ENCODE data around the gene FAM78A.
A peak's percentile ranks its signal among the peaks of the same experiment; 100 is the strongest.
"Not testable (repeated sequence)": the region's sequence is repeated elsewhere in the genome, so short reads cannot be mapped to it uniquely, and the experiment has no call there.

FAM78A gene

DNA sequence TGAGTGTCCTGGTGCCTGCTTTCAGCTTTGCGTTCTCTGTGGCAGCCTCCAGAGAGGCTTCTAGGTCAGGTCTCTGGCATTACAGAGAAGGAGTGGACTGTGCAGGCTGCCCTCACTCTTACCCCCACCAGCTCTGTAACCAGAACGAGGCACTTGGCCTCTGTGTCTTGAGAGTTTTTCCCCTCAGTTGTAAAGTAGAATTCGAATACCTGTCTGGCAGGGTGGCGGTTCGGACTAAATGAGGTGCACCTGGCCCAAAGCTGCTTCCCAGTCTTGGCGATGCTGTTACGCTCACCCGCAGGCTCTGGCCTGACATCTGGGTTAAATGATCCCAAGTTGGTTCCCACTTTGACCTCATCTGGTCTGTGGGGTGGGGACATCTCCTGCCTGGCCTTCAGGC is 40.1 kb downstream of the FAM78A start:
- DNase-seq: no peak

DNA sequence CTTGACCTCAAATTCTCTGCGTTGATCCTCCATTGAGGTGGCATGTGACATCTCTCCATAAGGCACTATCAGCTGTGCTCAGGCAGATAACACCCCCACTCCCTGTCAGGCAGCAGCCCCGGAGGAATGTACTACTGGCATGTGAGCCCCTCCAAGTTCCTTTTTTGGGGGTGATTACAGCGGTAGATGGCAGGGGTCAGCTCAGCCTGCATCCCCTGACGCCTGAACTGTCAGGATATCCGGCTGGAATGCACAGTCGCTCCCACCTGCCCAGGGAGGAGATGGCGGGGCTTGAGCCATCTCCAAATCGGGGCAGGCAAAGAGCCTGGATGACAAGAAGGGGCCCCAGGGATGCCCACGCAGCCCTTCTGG is 40.8 kb downstream of the FAM78A start:
- DNase-seq: no peak

DNA sequence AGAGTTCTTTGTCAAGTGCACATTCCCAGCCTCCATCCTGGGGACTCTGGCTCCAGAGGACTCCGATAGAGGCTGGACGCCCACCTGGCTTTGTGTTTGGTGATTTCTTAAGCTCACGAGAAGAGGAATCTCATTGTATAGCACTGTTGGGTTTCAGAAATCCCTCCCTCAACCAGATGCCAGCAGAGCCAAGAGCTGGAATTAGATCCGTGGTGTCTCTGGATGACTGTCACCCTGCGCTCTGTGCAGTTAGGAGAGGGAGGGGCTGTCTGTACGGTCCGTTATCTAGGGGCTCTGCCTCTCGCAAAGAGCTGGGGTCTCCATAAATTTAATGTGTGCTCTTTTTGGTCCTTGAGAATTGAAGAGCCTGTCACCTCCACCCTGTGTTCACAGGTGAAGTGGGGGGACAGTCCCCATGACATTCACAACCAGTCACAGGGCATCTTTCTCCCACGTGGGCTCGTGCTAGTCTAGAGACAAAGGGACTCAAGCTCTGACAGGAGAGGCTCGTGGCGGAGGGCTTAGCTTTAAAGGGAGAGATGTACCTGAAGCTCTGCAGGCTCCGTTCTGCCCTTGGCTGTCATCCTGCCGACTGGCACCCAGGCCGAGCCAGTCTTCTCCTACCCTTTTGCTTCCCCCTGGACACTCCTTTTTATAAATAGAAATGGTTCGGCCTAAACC is 41.4 kb downstream of the FAM78A start:
- no peak for DNase-seq

DNA sequence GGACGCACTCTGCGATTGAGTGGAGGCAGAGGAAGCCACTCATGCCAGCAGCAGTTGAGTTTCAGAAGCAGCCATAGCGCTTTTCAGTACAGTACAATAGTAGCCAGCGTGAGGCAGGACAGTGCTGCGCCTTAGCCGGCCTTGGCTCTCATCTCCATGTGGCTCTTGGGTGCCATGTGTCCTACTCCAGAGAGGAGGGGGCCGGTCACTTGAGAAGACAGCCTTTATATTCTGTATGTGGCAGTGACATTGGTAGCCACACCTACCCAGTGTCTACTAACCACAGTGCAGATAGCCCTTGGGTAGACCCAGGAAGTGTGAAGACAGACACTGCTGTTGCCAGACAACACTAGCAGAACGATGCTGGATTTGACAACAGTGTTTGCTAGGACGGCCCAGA is 42.3 kb downstream of the FAM78A start:
- peak; percentile 43 for DNase-seq

DNA sequence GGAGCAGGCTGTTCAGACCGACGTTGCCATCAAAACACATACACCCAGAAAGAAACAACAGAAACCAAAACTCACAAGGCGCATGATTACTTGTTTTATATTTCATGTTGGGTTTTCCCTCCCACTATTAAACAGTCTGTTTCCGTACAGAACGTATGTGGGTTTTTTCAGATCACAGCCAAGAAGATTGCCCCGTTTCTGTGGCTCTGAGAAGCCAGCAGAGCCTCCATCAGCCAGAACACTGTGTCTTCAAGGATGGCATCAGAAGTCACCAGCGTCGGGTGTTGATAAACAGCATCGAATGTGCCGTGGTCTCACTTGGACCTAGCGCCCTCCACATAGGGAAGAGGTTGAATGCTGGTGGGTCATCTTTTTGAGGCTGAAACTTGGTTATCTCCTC is 42.8 kb downstream of the FAM78A start:
- no peak for DNase-seq

DNA sequence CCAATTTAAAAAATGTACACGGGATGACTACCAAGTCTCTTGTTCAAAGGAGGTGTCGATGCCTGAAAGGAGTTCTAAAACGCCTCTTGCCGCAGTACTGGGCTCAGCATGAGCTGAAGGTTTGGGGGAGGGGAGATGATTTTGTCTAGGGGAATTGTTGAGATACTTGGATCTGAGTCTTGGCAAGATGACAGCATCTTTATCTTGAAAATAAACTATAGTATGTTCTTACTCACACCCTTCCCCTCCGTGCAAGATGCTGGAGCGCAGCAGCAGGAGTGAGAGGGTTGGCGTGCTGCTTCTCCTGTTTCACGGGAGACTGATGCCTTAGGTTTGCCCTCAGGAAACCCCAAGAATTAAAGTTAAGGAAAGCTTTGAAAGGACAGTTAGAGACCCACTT is 47.3 kb downstream of the FAM78A start:
- DNase-seq: no peak

DNA sequence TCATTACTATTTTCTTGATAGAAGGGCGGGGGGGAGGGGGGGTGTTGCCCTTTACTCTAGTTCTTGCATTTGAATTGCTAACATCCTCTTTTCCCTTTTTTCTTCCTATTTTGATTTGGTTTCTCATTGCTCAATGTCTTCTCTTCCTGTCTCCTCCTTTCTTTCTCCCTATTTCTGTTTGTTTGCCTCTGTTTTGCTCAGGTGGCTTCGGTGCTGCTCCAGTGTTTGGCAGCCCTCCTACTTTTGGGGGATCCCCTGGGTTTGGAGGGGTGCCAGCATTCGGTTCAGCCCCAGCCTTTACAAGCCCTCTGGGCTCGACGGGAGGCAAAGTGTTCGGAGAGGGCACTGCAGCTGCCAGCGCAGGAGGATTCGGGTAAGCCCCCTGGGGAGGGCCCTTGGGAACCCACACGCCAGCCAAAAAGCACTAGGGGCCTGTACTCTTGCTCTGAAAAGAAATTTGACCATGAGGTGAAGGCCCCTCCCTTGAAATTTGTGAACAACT is 48.3 kb downstream of the FAM78A start:
- DNase-seq: no peak

DNA sequence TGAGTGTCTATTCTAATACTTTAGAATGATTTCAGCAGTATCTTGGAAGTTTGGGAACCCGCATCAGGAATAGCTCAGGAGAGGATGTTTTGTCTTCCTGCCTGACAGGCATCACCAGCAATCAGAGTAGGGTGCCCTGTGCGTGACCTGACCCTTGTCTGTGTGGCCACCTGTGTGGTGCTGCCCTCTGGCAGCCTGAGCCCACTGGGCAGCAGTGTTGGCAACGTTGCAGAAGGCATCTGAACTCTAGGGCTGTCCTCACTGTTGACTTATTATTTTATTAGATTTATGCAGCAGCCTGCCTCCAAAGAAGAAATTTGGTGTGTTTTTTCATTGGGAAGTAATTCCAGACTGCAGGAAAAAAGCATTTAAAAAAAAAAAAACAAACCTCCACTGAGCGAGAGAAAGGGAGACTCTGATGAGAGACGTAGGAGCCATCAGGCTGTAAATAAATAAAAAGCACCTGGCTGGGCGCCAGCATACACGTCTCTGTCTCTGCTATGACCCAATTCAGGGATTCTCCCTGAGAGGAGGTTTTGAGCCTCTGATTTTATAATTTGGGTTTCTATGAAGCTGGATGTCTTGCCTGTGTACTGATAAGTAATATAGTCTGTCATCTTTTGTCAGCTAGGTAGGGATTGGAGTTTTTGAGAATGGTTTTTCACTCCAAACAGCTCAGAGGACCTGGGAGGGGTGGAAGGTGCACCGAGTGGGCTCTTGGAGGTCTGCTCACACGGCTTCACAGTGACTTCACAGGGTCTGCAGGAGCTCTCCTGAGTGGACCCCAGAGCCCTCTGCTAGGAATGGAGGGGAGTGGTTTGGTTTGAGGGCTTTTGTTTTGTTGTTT is 49.0 kb downstream of the FAM78A start:
- no peak for DNase-seq

DNA sequence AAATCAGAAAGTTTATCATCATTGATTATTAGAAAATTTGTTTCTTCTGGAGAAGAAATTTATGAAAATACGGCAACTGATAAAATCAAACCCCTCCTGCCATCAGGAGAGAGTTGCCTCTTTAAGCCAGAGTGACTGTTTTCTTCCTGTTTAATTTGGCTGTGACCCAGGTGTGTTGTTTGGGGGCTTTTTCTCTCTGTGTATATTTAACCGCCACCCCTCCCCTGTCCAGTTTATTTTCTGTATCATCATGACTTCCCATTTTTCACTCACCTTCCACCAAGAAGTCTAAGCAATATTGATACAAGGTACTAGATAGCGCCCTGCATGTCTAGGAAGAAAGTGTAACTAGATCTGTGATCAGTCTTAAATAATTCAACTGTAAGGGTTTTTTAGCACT is 50.1 kb downstream of the FAM78A start:
- no peak for DNase-seq

DNA sequence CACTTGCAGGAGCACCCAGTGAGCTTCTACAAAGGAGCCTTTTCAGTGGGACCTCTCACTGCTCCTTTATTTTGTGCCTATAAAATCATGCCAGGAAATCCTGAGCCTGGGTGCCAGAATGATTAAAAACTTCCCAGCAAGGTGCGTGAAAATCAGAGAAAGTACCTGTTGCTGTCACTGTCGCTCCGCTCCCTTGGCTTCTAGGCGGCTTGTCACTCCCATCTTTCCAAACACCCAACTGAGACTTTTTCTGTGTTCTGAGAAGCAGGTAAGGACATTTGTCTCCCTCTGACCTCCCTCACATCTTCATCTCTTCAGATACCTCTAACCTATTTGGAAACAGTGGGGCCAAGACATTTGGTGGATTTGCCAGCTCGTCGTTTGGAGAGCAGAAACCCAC is 53.9 kb downstream of the FAM78A start:
- DNase-seq: no peak

DNA sequence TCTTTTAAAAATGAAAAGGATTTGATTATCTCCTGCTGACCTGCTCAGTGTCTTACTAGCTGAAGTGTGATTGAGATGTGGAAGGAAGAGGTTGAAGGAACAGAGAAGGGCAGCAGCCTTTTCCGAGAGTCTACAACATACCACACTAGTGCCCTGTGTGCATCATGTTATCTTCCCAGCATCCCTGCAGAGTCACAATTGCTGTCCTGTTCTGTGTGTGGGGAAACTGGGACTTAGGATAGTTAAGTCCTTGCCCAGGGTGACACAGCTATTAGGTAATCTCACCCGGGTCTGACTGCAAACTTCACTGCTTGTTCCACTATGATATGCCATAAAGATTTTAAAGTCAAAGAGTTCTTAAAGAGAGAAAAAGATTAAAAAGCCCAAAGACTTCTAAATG is 55.8 kb downstream of the FAM78A start:
- DNase-seq: no peak

DNA sequence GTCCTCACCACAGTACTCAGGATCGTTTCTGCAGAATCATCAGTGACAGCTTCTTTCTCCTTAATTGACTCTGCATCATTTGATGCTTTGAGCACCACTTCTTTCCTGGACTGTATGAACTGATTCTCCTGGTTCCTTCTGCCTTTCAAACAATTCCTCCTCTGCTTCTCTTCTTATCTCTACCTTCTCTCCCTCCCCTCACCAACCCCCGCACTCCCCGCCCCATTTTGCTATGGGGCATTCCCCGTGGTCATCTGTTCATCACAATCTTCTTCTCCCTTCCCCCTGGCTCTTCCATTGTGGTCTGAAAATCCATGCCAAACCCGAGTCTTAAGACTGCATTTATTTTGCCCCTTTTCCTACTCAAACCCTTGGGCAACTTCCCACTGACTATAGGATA is 57.9 kb downstream of the FAM78A start:
- no peak for DNase-seq

DNA sequence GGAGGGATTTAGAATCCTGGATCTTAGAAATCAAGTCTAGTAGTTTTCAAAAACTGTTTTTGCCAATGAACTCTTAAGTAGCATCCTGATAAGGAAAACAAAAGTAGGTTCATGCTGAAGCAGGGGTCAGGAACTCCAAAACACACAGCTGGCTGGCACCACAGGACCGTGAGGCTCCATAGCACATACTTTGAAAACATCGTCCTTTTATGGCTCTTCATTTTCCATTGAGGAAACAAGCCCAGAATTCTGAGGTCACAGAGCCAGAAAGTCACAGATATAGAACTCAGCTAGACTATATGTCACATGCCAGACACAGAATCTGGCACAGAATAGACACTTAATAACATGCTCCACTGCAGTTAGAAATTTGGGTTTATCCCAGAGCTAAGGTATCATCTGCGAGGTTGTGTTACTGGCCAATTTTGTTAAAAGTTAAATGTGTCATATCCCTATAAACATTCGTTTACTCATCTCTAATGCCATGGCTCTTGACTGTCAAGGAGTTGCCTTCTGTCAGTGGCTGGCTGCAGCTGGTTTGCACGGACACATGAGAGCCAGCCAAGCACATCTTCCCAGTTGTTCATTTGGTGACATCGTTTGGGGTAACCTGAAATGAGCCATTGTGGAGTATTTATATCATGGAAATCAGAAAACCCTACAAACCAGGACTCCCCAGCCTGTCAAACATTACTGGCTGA is 58.8 kb downstream of the FAM78A start:
- DNase-seq: no peak

DNA sequence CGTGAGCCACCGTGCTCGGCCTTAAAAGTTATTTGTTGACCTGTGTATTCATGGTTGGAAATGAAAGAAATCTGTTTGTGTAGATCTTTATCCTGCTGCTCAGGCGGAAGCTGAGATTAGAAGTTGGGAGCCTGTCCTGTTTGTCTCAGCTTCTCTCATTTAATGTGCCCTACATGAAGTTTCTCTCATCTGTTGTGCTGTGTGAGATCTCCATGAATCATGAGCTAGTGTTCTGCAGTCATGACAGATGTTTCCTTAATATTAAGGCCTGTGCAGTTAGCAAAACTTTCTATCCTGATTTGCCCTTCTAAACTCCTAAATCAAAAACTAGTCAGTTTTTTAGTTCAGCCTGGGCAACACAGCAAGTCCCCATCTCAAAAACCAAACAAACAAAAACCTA is 59.5 kb downstream of the FAM78A start:
- DNase-seq: no peak

DNA sequence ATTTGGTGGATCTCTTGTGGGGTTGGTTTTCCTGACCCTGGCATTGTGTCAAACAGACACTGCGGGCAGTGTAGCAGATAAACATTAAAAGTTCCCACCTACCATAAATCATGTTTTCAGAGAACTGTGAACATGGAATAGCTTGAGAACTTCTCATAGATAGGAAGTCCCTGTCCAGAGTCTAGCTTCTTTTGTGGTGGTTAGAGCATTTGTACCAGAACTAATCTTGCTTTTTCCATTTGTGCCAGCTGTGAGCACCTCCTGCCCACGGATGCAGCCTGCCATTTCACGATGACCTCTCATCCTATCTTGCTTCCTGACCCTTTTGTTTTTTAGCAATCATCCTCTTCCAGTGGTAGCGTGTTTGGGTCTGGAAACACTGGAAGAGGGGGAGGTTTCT is 61.4 kb downstream of the FAM78A start:
- DNase-seq: no peak

DNA sequence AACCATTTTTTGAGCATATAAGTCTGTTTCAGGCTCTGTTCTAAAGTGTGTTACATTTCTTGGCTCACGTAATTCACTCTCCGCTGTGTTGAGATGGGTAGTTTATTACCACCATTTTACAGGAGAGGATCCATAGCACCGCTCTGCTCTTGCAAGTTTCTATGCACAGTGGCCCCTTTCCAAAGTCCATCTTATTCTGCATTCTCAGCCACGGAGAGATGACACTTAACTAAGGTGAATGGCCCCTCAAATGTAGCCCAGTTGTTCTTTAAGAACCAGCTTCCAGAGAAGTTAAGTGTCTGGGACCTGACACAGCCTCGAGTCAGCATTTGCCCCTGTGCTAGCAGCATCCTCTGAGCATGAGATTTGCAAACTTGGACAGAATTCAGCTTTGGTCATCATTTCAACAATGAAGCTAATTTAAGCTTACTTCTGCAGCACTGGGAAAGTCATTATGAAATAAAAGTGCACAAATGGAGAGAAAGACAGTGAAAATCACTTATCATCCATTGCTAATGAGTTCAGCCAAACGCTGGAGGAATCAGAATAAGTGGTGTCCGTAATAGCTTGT is 61.9 kb downstream of the FAM78A start:
- no peak for DNase-seq

DNA sequence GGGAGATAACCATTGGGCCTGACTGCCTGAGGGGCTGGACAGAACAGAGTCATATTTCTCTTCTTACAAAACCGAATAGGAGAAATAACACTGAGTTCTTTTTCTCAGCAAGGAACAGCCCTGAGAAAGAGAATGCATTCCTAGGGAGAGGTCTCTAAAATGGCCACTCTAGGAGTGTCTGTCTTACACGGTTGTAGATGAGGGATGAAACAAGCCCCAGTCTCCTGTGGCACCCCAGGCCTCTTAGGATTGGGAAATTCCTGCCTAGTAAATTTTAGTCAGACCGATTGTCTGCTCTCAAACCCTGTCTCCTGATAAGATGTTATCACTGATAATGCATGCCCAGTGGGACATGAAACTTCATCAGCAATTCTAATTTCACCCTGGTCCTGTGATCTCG is 64.4 kb downstream of the FAM78A start:
- not testable (repeated sequence) for DNase-seq

Measured in CD4-positive, alpha-beta T cell treated with Interleukin-15 for 1 hour (primary cell).